ENCODE measurements around the gene SPRED1. TPM values are rescaled to one million over a fixed set of nuclear protein-coding genes. Genes with fewer than 3 reads are reported as not detected.

Gene SPRED1
- total RNA-seq, 3 donors from 2014 or later = 4.3 to 5.5 (median 4.3) TPM

DNA sequence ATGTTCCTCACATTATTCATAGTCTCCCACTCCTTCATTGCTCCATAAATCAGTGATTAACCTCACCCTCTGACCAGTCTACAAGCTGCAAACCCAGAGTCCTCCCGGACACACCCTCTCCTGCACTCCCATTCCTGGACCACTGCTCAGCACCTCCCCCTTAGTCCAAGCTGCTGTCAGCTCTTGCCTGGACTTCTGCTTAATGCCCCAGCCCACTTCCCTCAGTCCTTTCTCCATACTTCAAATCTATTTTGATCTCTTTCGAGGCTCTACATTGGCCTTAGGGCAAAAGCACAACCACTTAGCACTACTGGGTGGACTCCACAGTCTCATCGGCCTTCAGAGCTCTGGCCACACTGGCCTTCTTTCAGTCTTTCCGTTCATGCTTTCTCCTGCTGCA, 121.9 kb downstream of the SPRED1 start:
- H3K27me3 Mint-ChIP-seq (ENCODE audit: low read depth) = peaks cover 33% of the 10 kb centered on the region
- H3K4me1 Mint-ChIP-seq (ENCODE audit: low read depth) = no peaks in the 10 kb centered on the region
- ATAC-seq (no peak), DNase-seq (no peak)
- no peaks in the 10 kb centered on the region for H3K36me3 Mint-ChIP-seq (ENCODE audit: insufficient read depth)
- no peaks in the 10 kb centered on the region for H3K9me3 Mint-ChIP-seq
- no peak overlapping the region for H3K4me3 Mint-ChIP-seq

- Mint-ChIP-seq H3K4me1 (ENCODE audit: low read depth) (no peaks in the 10 kb centered on the region), H3K27me3 (ENCODE audit: low read depth) (peaks cover 41% of the 10 kb centered on the region), H3K4me3 (no peak overlapping the region), H3K36me3 (ENCODE audit: insufficient read depth) (no peaks in the 10 kb centered on the region), H3K9me3 (no peaks in the 10 kb centered on the region)
- DNase-seq (no peak), ATAC-seq (no peak)
Measured at GRCh38 chr15:38376081-38376480, 123.4 kb downstream of the SPRED1 start.

DNA sequence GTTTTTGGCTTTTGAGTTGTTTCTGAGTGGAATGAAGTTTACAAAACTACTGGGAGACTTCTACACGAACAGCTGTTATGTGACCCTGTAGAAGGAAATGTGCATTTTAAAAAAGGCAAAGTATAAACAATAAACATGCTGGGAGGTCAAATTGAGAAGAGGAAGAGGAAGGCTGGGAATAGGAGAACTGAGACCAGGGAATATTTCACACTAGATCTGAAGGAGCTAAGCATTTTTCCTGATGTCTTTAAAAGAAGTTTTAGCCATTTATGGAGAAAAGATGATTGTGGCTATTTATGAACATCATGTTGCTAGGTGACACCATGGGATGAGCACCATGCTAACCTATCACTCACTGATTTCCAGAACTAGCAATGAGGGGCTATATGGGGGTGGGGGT, 125.0 kb downstream of the SPRED1 start:
- no peak for DNase-seq
- no peaks in the 10 kb centered on the region for H3K4me1 Mint-ChIP-seq (ENCODE audit: low read depth)
- no peak for ATAC-seq
- H3K27me3 Mint-ChIP-seq (ENCODE audit: low read depth) = peaks cover 44% of the 10 kb centered on the region
- no peak overlapping the region for H3K4me3 Mint-ChIP-seq
- no peaks in the 10 kb centered on the region for H3K36me3 Mint-ChIP-seq (ENCODE audit: insufficient read depth)
- H3K9me3 Mint-ChIP-seq = no peaks in the 10 kb centered on the region

- Mint-ChIP-seq H3K4me3 (no peak overlapping the region), H3K4me1 (ENCODE audit: low read depth) (no peaks in the 10 kb centered on the region), H3K27me3 (ENCODE audit: low read depth) (peaks cover 42% of the 10 kb centered on the region), H3K36me3 (ENCODE audit: insufficient read depth) (no peaks in the 10 kb centered on the region), H3K9me3 (no peaks in the 10 kb centered on the region)
- ATAC-seq (no peak), DNase-seq (no peak)
Measured at GRCh38 chr15:38378161-38378560, 125.5 kb downstream of the SPRED1 start.

DNA sequence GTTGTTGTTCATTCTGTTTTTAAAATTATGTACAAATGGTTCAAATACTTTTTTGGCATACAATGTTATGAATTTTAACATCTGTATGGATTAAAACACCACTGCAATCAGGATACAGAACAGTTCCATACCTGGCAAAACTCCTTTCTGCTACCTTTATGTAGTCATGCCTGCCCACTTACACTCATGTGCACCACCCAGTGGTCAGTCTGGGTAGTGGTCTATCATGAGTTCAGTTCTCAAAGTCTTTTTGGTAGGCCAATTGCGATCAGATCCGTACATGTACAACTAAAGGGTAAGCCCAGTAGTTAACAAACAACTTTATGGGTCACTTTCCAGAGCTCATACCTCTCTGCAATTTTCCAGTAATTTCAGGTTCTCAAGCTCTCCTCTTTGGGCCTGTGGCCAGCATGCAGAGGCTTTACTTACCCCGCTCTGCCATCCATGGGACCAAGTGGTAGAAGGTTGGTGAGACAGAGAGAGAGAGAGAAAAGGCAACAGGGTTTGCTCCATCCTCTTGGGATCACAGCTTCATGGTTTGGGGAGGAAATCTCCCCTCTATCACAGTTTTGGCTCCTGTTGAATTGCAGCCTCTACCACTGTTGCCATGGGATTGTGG, 137.4 kb downstream of the SPRED1 start:
- Mint-ChIP-seq H3K36me3 (ENCODE audit: insufficient read depth) (no peaks in the 10 kb centered on the region), H3K4me3 (no peak overlapping the region), H3K9me3 (no peaks in the 10 kb centered on the region), H3K27me3 (ENCODE audit: low read depth) (peaks cover 19% of the 10 kb centered on the region), H3K4me1 (ENCODE audit: low read depth) (no peaks in the 10 kb centered on the region)
- DNase-seq = peak; percentile 57
- peak; percentile 62 to 80 for ATAC-seq

GRCh38 chr15:38391191-38391590, 138.6 kb downstream of the SPRED1 start:
- Mint-ChIP-seq H3K36me3 (ENCODE audit: insufficient read depth) (no peaks in the 10 kb centered on the region), H3K27me3 (ENCODE audit: low read depth) (peaks cover 24% of the 10 kb centered on the region), H3K4me1 (ENCODE audit: low read depth) (no peaks in the 10 kb centered on the region), H3K9me3 (no peaks in the 10 kb centered on the region), H3K4me3 (no peak overlapping the region)
- ATAC-seq = no peak
- DNase-seq = no peak

- Mint-ChIP-seq H3K4me3 (no peak overlapping the region), H3K36me3 (ENCODE audit: insufficient read depth) (no peaks in the 10 kb centered on the region), H3K9me3 (no peaks in the 10 kb centered on the region), H3K27me3 (ENCODE audit: low read depth) (peaks cover 41% of the 10 kb centered on the region), H3K4me1 (ENCODE audit: low read depth) (no peaks in the 10 kb centered on the region)
- no peak for DNase-seq
- ATAC-seq = no peak
Measured at GRCh38 chr15:38398134-38398533, 145.5 kb downstream of the SPRED1 start.

- Mint-ChIP-seq H3K9me3 (no peaks in the 10 kb centered on the region), H3K36me3 (ENCODE audit: insufficient read depth) (no peaks in the 10 kb centered on the region), H3K4me3 (no peak overlapping the region), H3K4me1 (ENCODE audit: low read depth) (no peaks in the 10 kb centered on the region), H3K27me3 (ENCODE audit: low read depth) (peaks cover 34% of the 10 kb centered on the region)
- no peak for DNase-seq
- no peak for ATAC-seq
Measured at GRCh38 chr15:38401106-38401505, 148.5 kb downstream of the SPRED1 start.

GRCh38 chr15:38401701-38402100, 149.1 kb downstream of the SPRED1 start:
- H3K4me1 Mint-ChIP-seq (ENCODE audit: low read depth) = no peaks in the 10 kb centered on the region
- no peaks in the 10 kb centered on the region for H3K36me3 Mint-ChIP-seq (ENCODE audit: insufficient read depth)
- DNase-seq = no peak
- no peak overlapping the region for H3K4me3 Mint-ChIP-seq
- peaks cover 31% of the 10 kb centered on the region for H3K27me3 Mint-ChIP-seq (ENCODE audit: low read depth)
- H3K9me3 Mint-ChIP-seq = no peaks in the 10 kb centered on the region
- no peak for ATAC-seq

GRCh38 chr15:38406436-38406835, 153.8 kb downstream of the SPRED1 start:
- Mint-ChIP-seq H3K4me3 (no peak overlapping the region), H3K36me3 (ENCODE audit: insufficient read depth) (no peaks in the 10 kb centered on the region), H3K9me3 (no peaks in the 10 kb centered on the region), H3K4me1 (ENCODE audit: low read depth) (no peaks in the 10 kb centered on the region), H3K27me3 (ENCODE audit: low read depth) (peaks cover 20% of the 10 kb centered on the region)
- peak; percentile 50 to 69 for ATAC-seq
- DNase-seq = no peak

Other genes with a start within 250 kb of the SPRED1 start
- 10 to 100 TPM; 42.5 to 44.6 (median 44.0) TPM for gene FAM98B, start 201.3 kb downstream of the SPRED1 start, total RNA-seq